HG03521 (cell line): Measurements from ENCODE around the gene WDR59.

Source experiments
- ATAC-seq: cut with Tn5 transposase; IDR thresholded peaks from one replicate; pipeline ENCODE4 v1.9.1; 2021; ENCODE audit warnings: mild to moderate bottlenecking, moderate library complexity; ENCODE audit not compliant: unreplicated experiment

WDR59 gene

DNA sequence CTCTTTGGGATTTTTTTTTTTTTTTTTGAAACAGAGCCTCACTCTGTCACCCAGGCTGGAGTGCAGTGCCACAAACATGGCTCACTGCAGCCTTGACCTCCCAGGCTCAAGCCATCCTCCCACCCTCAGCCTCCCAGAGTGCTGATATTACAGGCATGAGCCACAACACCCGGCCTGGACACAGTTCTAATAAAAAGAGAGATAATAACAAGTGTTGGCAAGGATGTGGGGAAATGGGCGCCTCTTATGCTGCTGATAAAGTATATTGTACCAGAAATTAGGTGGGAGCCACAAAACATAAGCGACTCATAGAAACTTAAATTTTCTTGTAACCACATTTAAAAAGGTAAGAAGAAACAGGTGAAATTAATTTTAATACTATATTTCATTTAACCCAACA lies 159.9 kb downstream of the WDR59 start:
- no peak for ATAC-seq
